D721Med (cell line): ENCODE data around the gene UCN2.

Experiments used
- DNase-seq: peaks from one replicate; pipeline ENCODE4 v3.0.0; 2011; ENCODE audit warnings: low spot score; ENCODE audit not compliant: insufficient read length
- FAIRE-seq: peaks from 2 replicates; lab custom pipeline; 2011; peaks lifted over from hg19 to GRCh38; lab: Jason Lieb, UNC
- CTCF ChIP-seq: IDR thresholded peaks from 2 replicates; pipeline ENCODE4 v1.5.1; 2012; ENCODE audit warnings: mild to moderate bottlenecking, control low read depth; ENCODE audit not compliant: insufficient read depth; ENCODE audit errors: missing control alignments

Gene UCN2

GRCh38 chr3:48591436-48591835 lies 27.9 kb upstream of the UCN2 start:
- no peak for FAIRE-seq
- DNase-seq = no peak

GRCh38 chr3:48588230-48588629 lies 24.6 kb upstream of the UCN2 start:
- no peak for FAIRE-seq
- no peak for DNase-seq
- TF ChIP-seq CTCF = no peak

More at GRCh38 chr3:48591436-48591835, 27.9 kb upstream of the UCN2 start:
- no peak for TF ChIP-seq CTCF

GRCh38 chr3:48587686-48588085 lies 24.1 kb upstream of the UCN2 start:
- DNase-seq (no peak), FAIRE-seq (no peak)
- no peak for TF ChIP-seq CTCF

- FAIRE-seq = no peak
- DNase-seq = no peak
- TF ChIP-seq CTCF = no peak
These were observed 21.8 kb upstream of the UCN2 start for GRCh38 chr3:48585411-48585810.

GRCh38 chr3:48584836-48585235 lies 21.3 kb upstream of the UCN2 start:
- no peak for TF ChIP-seq CTCF
- DNase-seq (no peak), FAIRE-seq (no peak)

- no peak for FAIRE-seq
- no peak for TF ChIP-seq CTCF
- DNase-seq = no peak
These were observed 18.3 kb upstream of the UCN2 start for GRCh38 chr3:48581621-48582481.

GRCh38 chr3:48576647-48577046 lies 13.1 kb upstream of the UCN2 start:
- FAIRE-seq = no peak
- DNase-seq = no peak
- no peak for TF ChIP-seq CTCF
